Measurements from ENCODE around the gene DHX29. TPM values are rescaled to one million over a fixed set of nuclear protein-coding genes. Genes with fewer than 3 reads are reported as not detected.

DHX29 gene
- total RNA-seq, 3 donors from 2014 or later (not counting 1 experiment from before 2014, with no cell fraction given): 16.7 to 22.0 (median 19.3) TPM

- 100% methylated on average over 3 of the region's 3 CpGs for WGBS (ENCODE audit: insufficient coverage)
- H3K27me3 Mint-ChIP-seq (ENCODE audit: low read depth in 2 of 2): no peaks in the 10 kb centered on the region
- Histone ChIP-seq H3K9me3 (ENCODE audit: control insufficient read depth, insufficient read depth, low read length) (no peaks in the 10 kb centered on the region), H3K4me3 (ENCODE audit: low read length) (no peak overlapping the region), H3K27ac (ENCODE audit: low read length) (no peak overlapping the region), H3K36me3 (ENCODE audit: control insufficient read depth, insufficient read depth, low read length) (peaks cover 65% of the 10 kb centered on the region), H3K4me1 (ENCODE audit: control insufficient read depth, insufficient read depth, low read length) (no peaks in the 10 kb centered on the region), H3K27me3 (ENCODE audit: control insufficient read depth, insufficient read depth, low read length) (no peaks in the 10 kb centered on the region)
- TF ChIP-seq CTCF (IDR thresholded peaks at IDR 0.05): no peak
- intact Hi-C loops (cut with micrococcal nuclease): no loop called here
- H3K27ac Mint-ChIP-seq: no peak overlapping the region
- H3K9me3 Mint-ChIP-seq: no peaks in the 10 kb centered on the region
- no peak overlapping the region for H3K4me3 Mint-ChIP-seq
- no peaks in the 10 kb centered on the region for H3K4me1 Mint-ChIP-seq
- ATAC-seq: no peak
- peaks cover 28% of the 10 kb centered on the region for H3K36me3 Mint-ChIP-seq
- no peak for DNase-seq
These were observed 49.2 kb downstream of the DHX29 start for GRCh38 chr5:55258339-55258738.

GRCh38 chr5:55254802-55255201, 52.7 kb downstream of the DHX29 start:
- H3K9me3 ChIP-seq (ENCODE audit: control insufficient read depth, insufficient read depth, low read length): no peaks in the 10 kb centered on the region
- TF ChIP-seq CTCF (IDR thresholded peaks at IDR 0.05): no peak
- DNase-seq (no peak), ATAC-seq (no peak)
- no peak overlapping the region for H3K4me3 ChIP-seq (ENCODE audit: low read length)
- 90% methylated on average over 2 of the region's 4 CpGs for WGBS (ENCODE audit: insufficient coverage)
- H3K4me1 ChIP-seq (ENCODE audit: control insufficient read depth, insufficient read depth, low read length): no peaks in the 10 kb centered on the region
- Mint-ChIP-seq H3K4me1 (no peaks in the 10 kb centered on the region), H3K4me3 (no peak overlapping the region), H3K27me3 (ENCODE audit: low read depth in 2 of 2) (no peaks in the 10 kb centered on the region), H3K27ac (no peak overlapping the region), H3K9me3 (no peaks in the 10 kb centered on the region), H3K36me3 (peaks cover 26% of the 10 kb centered on the region)
- peaks cover 38% of the 10 kb centered on the region for H3K36me3 ChIP-seq (ENCODE audit: control insufficient read depth, insufficient read depth, low read length)
- H3K27ac ChIP-seq (ENCODE audit: low read length): no peak overlapping the region
- H3K27me3 ChIP-seq (ENCODE audit: control insufficient read depth, insufficient read depth, low read length): no peaks in the 10 kb centered on the region
- intact Hi-C loops (cut with micrococcal nuclease): no loop called here

- WGBS (ENCODE audit: insufficient coverage): no CpG with 5 or more reads among the region's 1 CpG
- Mint-ChIP-seq H3K4me1 (no peaks in the 10 kb centered on the region), H3K4me3 (no peak overlapping the region), H3K36me3 (peaks cover 19% of the 10 kb centered on the region), H3K27me3 (ENCODE audit: low read depth in 2 of 2) (peaks cover 2 to 6% of the 10 kb centered on the region in 2 donors), H3K27ac (no peak overlapping the region), H3K9me3 (peaks cover 0 to 5% of the 10 kb centered on the region in 2 donors)
- DNase-seq (no peak), ATAC-seq (no peak)
- Histone ChIP-seq H3K4me3 (ENCODE audit: low read length) (no peak overlapping the region), H3K4me1 (ENCODE audit: control insufficient read depth, insufficient read depth, low read length) (no peaks in the 10 kb centered on the region), H3K27me3 (ENCODE audit: control insufficient read depth, insufficient read depth, low read length) (no peaks in the 10 kb centered on the region), H3K9me3 (ENCODE audit: control insufficient read depth, insufficient read depth, low read length) (no peaks in the 10 kb centered on the region), H3K36me3 (ENCODE audit: control insufficient read depth, insufficient read depth, low read length) (peaks cover 4% of the 10 kb centered on the region), H3K27ac (ENCODE audit: low read length) (no peak overlapping the region)
- intact Hi-C loops (cut with micrococcal nuclease): no loop called here
- TF ChIP-seq CTCF (IDR thresholded peaks at IDR 0.05): no peak
These were observed 57.4 kb downstream of the DHX29 start for GRCh38 chr5:55250064-55250463.

GRCh38 chr5:55241746-55242145, 65.7 kb downstream of the DHX29 start:
- Mint-ChIP-seq H3K4me1 (no peaks in the 10 kb centered on the region), H3K9me3 (no peaks in the 10 kb centered on the region), H3K27me3 (ENCODE audit: low read depth in 2 of 2) (peaks cover 21 to 24% of the 10 kb centered on the region in 2 donors), H3K4me3 (no peak overlapping the region), H3K36me3 (no peaks in the 10 kb centered on the region), H3K27ac (no peak overlapping the region)
- no peak for ATAC-seq
- no peak for TF ChIP-seq CTCF (IDR thresholded peaks at IDR 0.05)
- Histone ChIP-seq H3K9me3 (ENCODE audit: control insufficient read depth, insufficient read depth, low read length) (no peaks in the 10 kb centered on the region), H3K27ac (ENCODE audit: low read length) (no peak overlapping the region), H3K4me3 (ENCODE audit: low read length) (no peak overlapping the region), H3K36me3 (ENCODE audit: control insufficient read depth, insufficient read depth, low read length) (no peaks in the 10 kb centered on the region), H3K4me1 (ENCODE audit: control insufficient read depth, insufficient read depth, low read length) (no peaks in the 10 kb centered on the region), H3K27me3 (ENCODE audit: control insufficient read depth, insufficient read depth, low read length) (peaks cover 4% of the 10 kb centered on the region)
- DNase-seq: no peak
- intact Hi-C loops (cut with micrococcal nuclease): no loop called here
- 85% methylated on average over 4 of the region's 4 CpGs for WGBS (ENCODE audit: insufficient coverage)
